ENCODE data around the gene PHPT1.

The PHPT1 gene

DNA sequence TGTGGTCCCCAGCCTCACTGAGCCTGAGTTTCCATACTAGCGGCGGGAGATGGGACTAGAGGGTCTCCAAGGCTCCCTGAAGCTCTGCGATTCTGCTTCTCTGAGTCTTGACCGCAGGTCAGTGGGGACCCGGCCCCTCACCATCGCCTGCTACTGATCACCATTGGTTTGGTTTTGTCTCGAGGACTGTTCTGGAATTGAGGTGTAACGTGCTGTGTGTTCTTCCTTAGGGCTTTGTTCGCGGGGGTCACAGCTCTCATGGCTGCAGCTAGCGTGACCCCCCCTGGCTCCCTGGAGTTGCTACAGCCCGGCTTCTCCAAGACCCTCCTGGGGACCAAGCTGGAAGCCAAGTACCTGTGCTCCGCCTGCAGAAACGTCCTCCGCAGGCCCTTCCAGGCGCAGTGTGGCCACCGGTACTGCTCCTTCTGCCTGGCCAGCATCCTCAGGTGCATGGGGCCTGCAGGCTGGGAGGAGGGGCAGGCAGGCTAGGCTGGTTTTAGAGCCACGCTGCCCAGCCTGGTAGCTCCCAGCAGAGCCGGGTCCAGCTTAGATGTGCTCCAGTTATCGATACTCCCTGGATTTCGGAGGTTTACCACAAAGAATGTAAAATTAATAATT, 49.4 kb downstream of the PHPT1 start:
- TF ChIP-seq RAD21 (IDR thresholded peaks at IDR 0.05; ENCODE audit: low read depth), result no peak
- TF ChIP-seq, protein P1, sequence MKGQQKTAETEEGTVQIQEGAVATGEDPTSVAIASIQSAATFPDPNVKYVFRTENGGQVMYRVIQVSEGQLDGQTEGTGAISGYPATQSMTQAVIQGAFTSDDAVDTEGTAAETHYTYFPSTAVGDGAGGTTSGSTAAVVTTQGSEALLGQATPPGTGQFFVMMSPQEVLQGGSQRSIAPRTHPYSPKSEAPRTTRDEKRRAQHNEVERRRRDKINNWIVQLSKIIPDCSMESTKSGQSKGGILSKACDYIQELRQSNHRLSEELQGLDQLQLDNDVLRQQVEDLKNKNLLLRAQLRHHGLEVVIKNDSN (IDR thresholded peaks at IDR 0.05), result no peak
- no peak for TF ChIP-seq EP300 (IDR thresholded peaks at IDR 0.05; ENCODE audit: borderline replicate concordance)
- TF ChIP-seq TCF12 (IDR thresholded peaks at IDR 0.05; ENCODE audit: low read depth), result no peak
- no peak for TF ChIP-seq TEAD4 (IDR thresholded peaks at IDR 0.05)
- TF ChIP-seq NFIC (IDR thresholded peaks at IDR 0.05), result no peak
- TF ChIP-seq YY1 (IDR thresholded peaks at IDR 0.05; ENCODE audit: low read depth), result no peak
- TF ChIP-seq CREB1 (IDR thresholded peaks at IDR 0.05; ENCODE audit: low read depth), result no peak
- TF ChIP-seq, protein P2, sequence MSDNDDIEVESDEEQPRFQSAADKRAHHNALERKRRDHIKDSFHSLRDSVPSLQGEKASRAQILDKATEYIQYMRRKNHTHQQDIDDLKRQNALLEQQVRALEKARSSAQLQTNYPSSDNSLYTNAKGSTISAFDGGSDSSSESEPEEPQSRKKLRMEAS (IDR thresholded peaks at IDR 0.05), result no peak
- no peak for TF ChIP-seq FOXM1 (IDR thresholded peaks at IDR 0.05; ENCODE audit: borderline replicate concordance, low read depth)
- no peak for TF ChIP-seq TAF1 (IDR thresholded peaks at IDR 0.05; ENCODE audit: low read depth)
- TF ChIP-seq ZBTB7A (IDR thresholded peaks at IDR 0.05; ENCODE audit: low read depth), result no peak
- no peak for TF ChIP-seq EGR1 (IDR thresholded peaks at IDR 0.05)
- TF ChIP-seq CEBPB (IDR thresholded peaks at IDR 0.05), result no peak
- TF ChIP-seq, protein P3, sequence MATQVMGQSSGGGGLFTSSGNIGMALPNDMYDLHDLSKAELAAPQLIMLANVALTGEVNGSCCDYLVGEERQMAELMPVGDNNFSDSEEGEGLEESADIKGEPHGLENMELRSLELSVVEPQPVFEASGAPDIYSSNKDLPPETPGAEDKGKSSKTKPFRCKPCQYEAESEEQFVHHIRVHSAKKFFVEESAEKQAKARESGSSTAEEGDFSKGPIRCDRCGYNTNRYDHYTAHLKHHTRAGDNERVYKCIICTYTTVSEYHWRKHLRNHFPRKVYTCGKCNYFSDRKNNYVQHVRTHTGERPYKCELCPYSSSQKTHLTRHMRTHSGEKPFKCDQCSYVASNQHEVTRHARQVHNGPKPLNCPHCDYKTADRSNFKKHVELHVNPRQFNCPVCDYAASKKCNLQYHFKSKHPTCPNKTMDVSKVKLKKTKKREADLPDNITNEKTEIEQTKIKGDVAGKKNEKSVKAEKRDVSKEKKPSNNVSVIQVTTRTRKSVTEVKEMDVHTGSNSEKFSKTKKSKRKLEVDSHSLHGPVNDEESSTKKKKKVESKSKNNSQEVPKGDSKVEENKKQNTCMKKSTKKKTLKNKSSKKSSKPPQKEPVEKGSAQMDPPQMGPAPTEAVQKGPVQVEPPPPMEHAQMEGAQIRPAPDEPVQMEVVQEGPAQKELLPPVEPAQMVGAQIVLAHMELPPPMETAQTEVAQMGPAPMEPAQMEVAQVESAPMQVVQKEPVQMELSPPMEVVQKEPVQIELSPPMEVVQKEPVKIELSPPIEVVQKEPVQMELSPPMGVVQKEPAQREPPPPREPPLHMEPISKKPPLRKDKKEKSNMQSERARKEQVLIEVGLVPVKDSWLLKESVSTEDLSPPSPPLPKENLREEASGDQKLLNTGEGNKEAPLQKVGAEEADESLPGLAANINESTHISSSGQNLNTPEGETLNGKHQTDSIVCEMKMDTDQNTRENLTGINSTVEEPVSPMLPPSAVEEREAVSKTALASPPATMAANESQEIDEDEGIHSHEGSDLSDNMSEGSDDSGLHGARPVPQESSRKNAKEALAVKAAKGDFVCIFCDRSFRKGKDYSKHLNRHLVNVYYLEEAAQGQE (IDR thresholded peaks at IDR 0.05; ENCODE audit: low read depth), result no peak

DNA sequence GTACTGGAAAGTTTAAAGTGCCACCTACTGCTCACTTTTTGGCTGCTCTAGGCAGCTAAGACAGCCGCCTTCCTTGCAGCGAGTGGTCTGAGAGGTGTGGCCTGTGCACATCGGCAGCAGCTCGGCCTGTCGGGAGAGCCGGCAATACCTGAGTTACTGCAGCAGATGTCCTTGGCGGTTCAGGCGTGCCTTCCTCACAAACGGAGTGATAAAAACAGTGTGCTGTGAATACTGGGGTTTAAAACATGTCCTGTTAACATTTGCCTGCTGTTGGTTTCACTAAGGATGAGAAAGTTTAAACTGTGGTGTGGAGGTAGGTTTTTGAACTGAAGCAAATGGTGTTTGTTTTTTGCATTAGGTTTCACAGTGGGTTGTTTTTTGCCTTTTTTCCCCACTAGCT, 50.0 kb downstream of the PHPT1 start:
- TF ChIP-seq RAD21 (IDR thresholded peaks at IDR 0.05; ENCODE audit: low read depth) (no peak), ZBTB7A (IDR thresholded peaks at IDR 0.05; ENCODE audit: low read depth) (no peak), TCF12 (IDR thresholded peaks at IDR 0.05; ENCODE audit: low read depth) (no peak), YY1 (IDR thresholded peaks at IDR 0.05; ENCODE audit: low read depth) (no peak), FOXM1 (IDR thresholded peaks at IDR 0.05; ENCODE audit: borderline replicate concordance, low read depth) (no peak), TEAD4 (IDR thresholded peaks at IDR 0.05) (no peak), EP300 (IDR thresholded peaks at IDR 0.05; ENCODE audit: borderline replicate concordance) (no peak), TAF1 (IDR thresholded peaks at IDR 0.05; ENCODE audit: low read depth) (no peak), CREB1 (IDR thresholded peaks at IDR 0.05; ENCODE audit: low read depth) (no peak), EGR1 (IDR thresholded peaks at IDR 0.05) (no peak), NFIC (IDR thresholded peaks at IDR 0.05) (no peak), CEBPB (IDR thresholded peaks at IDR 0.05) (no peak)
- TF ChIP-seq, protein P2 (IDR thresholded peaks at IDR 0.05), result no peak
- TF ChIP-seq, protein P1 (IDR thresholded peaks at IDR 0.05), result no peak

DNA sequence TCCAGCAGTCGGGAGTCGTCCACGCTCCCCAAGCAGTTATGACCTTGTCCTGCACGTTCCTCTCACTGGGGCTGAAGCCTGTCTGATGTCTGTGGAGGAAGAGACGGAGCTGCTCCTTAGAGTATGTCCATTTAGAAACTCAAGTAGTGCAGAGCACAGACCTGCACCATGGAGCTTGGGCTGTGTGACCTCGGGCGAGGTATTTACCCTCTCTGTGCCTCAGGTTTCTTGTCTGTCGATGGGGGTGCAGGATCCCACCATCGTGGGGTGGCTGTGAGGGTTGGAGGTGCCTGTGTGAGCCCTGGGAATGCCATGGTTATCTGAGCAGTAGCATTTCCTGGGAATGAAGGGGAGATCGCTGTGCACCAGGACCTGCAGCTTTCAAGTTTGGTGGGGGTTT, 51.3 kb downstream of the PHPT1 start:
- TF ChIP-seq EP300 (IDR thresholded peaks at IDR 0.05; ENCODE audit: borderline replicate concordance), result no peak
- TF ChIP-seq EGR1 (IDR thresholded peaks at IDR 0.05), result no peak
- no peak for TF ChIP-seq ZBTB7A (IDR thresholded peaks at IDR 0.05; ENCODE audit: low read depth)
- TF ChIP-seq, protein P1 (IDR thresholded peaks at IDR 0.05), result no peak

All from Ishikawa (cell line).